NCI-H526 treated with DMSO at 0.1 percent for 48 hours (cell line): Measurements from ENCODE around the gene RASA3.
"Not testable (repeated sequence)": the region's sequence is repeated elsewhere in the genome, so short reads cannot be mapped to it uniquely, and the experiment has no call there.

Experiments
- DNase-seq: peaks from one replicate; lab custom pipeline; 2025; lab: John Stamatoyannopoulos, UW

Gene RASA3

DNA sequence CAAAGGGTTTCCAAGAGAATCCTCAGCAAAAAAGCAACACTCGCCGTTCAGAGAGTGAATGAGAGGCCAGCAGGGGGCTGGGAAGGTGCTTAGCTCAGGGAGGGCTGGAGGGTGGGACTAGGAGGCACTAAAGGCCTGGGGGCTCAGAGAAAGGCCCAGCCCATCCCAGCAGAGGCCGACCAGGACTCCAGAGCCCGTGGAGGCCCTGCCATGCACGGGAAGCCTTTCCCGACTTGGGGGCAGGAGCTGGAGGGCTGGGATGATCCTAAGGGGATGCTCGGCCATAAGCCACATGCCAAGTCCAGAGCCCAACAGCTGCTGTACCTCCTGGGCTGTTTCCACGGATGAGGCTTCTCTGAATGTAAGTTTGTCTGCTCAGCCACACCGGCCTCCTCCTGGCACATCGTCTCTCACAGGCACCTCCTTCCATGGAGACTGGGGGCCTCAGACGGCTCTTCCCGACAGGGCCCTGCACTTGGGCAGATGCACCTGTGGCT is 19.5 kb downstream of the RASA3 start:
- no peak for DNase-seq

DNA sequence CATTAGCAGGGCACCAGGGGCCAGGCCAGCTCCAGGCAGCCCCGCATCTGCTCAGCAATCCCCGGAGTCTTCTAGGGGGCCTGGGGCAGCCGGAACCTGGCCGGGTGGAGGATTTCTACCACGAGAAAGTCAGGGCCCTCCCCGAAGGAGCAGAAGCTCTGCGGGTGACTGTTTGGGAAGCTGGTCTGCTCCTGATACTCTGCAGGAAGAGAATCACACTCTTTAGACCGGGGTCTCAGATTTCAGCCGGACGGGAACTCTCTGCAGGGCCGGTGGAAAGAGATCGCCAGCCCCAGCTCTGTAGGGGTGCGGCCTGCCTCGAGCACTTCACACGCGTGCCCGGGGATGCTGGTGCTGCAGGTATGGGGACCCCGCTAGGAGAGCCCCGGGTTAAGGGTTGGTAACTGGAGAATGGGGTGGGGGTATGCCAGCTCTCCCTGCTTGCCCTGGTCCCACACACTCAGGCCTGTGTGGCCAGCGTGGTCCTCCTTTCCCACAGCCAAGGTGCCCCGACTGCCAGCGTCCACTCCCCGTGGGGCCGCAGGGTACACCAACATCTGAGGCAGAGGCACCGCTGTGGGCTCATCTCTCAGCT is 20.1 kb downstream of the RASA3 start:
- DNase-seq: no peak

DNA sequence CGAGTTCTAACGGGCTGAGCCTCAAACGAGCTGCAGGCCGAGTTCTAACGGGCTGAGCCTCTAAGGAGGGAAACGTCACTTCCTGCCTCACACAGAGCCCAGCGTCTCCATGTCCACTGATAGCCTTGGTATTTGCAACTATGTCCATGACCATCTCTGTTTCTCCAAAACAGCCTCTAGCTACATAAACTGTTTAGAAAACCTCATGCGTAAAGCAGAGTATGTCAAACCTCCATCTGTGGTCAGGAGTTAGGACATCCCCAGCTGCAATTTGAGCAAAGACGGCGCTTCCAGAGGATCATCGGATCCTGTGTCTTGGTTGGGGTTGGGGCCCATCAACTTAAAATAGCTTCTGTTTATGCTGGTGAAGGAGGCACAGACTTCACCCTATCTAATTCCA is 20.8 kb downstream of the RASA3 start:
- DNase-seq: no peak

DNA sequence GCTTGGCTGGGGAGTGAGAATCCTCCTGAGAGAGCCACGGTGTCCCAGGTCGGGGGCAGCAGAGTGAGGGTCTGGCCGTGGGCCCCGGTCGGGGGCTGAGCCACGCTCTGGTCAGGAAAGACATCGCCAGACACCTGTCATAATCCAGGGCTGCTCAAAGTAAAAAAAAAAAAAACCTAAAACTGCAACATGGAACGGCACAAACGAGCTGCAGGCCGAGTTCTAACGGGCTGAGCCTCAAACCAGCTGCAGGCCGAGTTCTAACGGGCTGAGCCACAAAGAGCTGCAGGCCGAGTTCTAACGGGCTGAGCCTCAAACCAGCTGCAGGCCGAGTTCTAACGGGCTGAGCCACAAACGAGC is 21.6 kb downstream of the RASA3 start:
- DNase-seq: not testable (repeated sequence)

DNA sequence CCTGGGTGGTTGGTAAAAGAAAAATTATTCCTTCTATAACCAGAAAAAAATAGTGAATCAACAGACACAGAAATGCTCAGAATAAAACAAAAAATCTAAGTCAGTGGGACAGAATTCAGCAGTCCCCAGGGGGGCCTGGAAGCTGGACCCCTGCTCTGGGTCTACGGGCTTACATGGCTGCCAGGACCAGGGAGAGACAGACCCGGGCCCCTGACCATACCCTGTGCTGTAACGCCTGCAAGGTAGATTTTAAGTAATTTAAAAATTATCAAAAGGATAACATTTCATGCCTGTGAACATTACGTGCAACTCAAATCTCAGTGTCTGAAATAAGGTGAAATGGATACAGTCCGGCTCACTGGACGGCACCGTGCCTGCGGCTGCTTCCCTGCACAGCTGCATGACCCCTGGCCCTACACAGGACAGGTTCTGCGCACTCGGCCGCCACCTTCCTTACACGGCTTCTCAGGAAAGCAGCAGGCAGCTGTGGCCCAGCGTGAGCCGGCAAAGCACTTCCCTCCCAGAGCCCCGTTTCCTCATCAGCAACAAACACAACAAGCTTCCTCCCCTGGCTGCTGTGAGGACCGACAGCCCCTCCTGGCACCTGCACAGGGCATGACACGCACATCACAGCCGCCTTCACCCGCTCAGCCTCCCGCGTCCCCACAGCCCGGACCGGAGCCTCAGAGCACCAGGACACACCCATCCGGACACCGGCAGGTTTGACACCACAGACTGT is 22.2 kb downstream of the RASA3 start:
- peak; percentile 38 for DNase-seq

DNA sequence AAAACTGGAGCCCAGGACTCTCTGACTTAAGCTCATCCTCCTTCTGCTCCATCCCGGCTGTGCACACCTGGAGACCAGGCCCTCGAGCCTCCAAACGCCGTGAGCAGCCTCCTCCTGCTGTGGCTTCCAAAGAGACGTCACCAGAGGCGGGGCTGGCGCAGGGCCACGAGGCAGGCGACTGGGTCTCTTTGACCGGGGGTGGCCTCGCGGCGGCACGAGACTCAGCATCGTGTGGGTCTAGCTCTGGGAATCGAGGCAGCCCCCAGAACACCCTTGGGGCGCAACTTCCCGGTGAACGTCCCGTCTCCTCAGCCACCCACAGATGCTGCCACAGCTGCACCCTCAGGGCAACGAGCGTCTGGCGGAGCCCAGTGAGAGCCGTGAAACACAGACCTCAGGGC is 22.8 kb downstream of the RASA3 start:
- DNase-seq: no peak

DNA sequence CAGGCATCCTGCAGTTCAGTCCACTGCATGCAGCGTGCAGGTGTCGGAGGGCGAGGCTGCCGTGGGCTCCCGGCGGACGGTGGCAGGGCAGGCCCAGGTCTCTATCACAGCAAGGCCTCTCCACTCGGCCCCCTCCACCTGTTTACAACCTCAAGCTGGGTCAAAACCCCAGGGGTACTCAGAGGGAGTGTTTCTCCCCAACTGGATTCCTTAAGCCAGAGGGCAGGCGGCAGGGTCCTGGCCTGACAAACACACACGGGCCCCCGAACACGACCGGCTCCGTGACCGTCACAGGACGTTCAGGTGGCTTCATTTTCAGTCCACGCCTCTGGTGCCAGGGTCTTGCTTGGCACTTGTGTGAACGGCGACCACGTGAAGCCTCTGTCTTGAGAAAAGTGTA is 23.5 kb downstream of the RASA3 start:
- no peak for DNase-seq

DNA sequence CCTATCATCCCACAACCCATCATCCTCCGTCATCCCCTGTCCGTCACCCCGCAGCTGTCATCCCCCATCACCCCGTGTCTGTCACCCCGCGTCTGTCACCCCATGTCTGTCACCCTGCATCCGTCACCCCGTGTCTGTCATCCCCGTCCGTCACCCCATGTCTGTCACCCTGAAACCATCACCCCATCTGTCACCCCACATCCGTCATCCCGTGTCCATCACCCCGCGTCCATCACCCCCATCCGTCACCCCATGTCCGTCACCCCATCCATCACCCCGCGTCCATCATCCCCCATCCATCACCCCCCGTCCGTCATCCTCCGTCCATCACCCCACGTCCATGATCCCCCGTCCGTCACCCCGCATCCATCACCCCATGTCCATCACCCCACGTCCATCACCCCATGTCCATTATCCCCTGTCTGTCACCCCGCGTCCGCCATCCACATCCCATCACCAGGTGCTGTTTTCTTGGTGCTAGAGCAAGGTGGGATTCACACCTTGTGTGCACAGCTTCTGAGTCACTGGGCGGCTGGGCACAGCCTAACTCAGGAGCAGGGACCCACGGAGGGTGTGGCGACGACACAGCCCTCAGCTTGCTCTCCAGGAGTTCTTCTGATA is 24.2 kb downstream of the RASA3 start:
- DNase-seq: no peak

DNA sequence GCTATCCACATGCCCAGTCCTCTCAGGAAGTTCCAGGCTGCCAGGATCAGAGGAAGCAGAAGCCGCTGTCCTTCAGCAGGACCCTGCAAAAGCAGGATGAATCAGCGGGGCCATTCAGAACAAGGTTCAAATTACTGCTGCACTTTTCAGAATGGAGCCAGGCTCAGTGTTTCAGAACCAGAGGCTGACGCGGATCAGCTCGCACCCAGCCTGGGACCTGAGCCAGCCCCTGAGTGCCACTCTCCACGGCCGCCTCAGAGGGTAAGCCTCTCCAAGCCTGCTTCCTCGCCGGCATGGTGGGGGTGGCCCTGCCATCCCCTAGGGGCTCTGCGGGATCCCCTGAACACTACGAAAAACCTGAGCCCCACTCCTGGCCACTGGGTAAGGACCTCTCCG is 24.7 kb downstream of the RASA3 start:
- no peak for DNase-seq

DNA sequence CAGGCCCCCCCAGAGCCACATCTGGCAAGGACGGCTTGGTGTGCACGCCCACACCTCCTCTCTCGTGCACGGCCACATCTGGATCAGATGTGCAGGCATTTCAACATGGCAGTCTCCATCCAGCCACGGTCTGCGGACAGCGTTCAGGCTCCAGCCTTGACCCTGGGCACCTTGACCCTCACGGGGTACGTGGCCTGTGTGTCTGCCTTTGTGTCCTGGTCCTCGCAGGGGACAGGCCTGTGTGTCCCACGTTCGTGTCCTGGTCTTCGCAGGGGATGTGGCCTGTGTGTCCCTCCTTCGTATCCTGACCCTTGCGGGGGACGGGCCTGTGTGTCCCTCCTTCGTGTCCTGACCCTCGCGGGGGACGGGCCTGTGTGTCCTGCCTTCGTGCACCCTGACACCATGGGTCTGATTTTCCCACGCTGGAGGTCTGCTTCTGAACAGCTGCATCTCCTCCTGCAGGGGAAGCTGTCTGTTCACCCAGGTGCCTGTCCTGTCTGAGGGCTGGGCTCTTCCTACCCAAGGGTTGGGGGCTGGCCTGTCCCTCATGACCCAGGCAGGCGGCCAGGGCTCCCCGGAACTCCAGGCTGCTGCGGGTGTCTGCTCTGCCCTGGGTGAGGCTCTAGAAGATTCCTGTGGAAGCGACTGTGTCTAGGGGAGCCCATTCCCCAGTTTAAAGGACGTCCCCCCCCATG is 25.3 kb downstream of the RASA3 start:
- DNase-seq: no peak

DNA sequence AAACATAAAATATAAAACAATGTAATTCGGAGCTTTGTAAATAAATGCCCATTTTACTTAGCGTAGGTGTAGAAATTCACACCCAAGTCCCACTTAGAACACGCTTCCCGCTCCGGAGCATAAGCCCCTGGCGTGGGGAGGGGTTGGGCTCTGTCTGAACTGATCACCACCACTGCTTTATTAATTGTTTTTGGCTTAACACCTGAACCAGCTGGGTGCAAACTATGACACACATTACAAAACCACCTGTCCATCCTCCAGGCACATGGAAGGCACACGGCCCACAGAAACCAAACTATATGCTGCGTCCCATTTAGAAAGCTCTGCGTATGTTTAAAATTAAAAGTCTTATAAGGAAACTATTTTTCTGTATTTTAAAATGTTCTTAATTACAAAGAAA is 25.9 kb downstream of the RASA3 start:
- DNase-seq: no peak

DNA sequence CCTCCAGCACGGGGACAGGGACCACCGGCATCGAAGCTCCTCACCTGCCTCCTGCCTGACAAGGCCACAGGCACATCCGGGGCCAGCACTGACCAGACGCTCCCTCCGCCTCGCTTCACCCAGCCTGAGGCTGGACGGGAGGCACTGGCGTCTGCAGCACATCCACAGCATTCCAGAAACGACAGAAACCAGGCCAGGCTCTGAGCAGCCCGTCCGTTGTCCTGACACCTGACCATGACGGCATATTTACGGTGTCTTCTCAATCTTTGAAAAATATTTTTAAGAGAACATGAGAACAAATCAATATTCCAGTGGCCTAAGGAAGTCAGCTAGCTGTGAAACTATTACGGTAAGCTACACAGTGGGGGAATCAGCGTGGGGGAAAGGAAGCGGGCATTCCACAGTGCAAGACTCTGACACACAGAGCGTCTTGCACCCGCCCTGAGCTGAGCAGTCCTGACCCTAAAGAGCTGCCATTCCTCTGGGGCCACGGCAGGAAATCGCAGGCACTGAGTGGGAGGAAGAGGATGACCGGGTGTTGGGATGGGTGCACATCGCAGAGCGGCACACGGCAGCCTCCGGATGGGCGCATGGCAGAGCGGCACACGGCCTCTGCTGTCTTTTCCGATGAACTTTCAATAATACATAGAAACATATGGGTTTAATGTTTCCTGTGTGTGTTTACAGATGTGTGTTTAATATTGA is 26.8 kb downstream of the RASA3 start:
- DNase-seq: no peak

DNA sequence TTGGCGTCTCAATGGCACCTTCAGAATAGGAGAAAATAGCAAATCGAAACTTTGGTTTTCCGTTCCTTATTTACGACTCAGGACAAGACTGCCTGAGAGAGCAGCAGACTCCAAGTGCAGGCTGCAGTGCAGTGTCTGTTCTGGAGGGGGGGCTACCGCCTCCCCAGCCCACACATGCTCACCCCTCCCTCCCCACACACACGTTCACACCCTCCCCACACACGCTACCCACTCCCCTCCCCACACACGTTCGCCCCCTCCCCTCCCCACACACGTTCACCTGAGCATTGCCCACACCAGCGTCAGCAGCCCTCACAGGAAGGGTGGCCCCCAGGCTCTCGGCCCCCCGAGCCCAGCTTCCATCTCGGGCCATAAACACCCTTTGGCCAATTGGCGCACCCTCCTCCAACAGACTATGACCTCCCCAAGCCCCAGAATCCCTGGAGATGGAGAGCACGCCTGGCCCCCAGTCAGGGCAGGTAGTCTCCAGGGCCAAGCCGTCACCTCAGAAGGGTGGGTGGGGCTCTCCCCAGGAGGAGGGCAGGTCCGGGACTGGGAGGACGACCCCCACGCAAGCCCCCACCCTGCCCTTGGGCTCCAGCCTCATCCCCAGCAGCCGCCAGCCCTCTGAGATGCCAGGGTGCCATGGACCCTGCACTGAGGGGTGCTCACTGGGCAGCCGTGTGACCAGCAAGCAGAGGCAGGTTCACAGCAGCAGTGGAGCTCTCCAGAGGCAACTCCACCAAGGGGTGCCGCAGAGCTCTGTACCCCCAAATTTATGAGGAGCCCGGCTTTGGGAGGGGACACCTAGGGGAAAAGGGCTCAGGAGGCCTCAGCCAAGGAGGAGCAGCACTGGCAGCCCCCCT is 27.5 kb downstream of the RASA3 start:
- no peak for DNase-seq

DNA sequence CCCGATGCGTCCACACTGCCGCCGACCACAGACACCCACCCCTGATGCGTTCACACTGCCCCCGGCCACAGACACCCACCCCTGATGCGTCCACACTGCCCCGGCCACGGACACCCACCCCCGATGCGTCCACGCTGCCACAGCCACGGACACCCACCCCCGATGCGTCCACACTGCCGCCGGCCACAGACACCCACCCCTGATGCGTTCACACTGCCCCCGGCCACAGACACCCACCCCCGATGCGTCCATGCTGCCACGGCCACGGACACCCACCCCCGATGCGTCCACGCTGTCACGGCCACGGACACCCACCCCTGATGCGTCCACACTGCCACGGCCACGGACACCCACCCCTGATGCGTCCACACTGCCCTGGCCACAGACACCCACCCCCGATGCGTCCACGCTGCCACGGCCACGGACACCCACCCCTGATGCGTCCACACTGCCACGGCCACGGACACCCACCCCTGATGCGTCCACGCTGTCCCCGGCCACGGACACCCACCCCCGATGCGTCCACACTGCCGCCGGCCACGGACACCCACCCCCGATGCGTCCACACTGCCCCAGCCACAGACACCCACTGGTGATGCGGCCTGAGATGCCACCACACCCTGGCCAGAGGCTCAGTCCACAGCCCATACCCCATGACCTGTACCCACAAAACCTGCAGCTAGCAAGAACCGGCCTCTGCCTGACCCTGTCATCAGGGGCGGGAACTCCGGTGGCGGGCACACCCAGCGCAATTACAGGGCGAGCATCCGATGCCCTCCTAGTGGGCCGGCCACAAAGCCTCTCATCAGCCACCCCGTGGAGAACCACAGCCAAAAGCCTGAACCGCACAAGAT is 28.4 kb downstream of the RASA3 start:
- no peak for DNase-seq

DNA sequence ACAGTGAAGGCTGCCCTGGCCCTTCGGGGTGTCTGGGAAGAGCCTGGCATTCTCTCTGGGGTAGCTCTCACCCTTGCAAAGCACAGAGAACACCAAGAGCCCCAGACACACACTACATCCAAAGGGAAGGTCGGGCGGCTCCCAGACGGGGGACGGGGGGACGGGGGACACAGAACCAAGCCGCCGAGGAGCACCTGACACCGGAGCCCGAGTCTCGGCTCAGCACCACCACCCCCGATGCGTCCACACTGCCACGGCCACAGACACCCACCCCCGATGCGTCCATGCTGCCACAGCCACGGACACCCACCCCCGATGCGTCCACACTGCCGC is 29.2 kb downstream of the RASA3 start:
- DNase-seq: not testable (repeated sequence)

DNA sequence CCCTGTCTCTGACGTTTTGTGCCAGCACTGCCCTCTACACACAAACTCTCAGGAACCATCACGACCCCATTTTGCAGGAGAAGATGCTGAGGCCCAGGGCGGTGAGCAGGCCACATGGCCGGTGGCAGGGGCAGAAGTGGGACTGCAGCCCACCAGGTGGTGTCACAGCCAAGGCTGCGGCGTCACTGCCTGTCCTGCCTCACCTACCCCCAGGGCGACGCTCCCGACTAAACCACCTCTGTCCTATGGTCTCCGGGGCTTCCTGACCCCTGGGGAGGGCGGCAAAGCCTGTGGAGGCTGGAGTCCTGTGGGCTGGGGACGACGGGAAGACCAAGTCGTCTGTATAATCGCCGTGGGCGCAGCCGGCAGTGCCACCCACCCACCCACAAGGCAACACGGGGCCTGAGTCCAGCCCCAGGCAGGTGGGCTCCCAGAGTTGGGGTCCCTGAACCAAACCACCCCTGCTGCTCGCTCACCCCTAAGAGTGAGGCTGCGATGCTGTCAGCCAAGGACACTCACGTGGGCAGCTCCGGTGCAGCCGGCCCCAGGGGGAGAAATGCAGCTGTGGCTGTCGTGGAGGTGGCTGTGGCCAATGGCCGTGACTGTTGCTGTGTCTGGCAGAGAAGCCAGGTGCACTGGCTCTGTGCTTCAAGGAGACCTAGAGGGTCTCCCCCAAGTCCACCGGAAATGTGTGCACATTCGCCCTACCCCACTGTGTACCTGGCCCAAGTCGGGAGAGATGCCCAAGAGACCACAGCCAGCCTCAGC is 29.7 kb downstream of the RASA3 start:
- no peak for DNase-seq

DNA sequence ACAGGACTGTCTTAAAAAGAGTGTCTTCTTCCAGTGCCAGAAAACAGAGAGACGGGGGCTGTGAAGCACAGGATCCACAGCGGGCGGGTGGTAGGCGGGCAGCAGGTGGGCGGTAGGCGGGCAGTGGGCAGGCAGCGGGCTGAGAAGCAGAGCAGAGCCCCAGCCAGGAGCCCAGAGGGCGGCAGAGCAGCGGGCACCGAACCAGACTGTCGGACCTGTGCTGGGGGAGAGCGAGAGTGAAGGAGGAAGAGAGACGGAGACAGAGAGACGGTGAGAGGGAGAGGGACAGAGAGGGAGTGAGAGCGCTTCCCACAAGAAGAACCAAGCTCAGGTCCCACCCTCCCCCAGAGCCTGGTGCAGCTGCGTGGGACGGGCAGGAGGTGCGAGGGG is 30.3 kb downstream of the RASA3 start:
- DNase-seq: no peak

DNA sequence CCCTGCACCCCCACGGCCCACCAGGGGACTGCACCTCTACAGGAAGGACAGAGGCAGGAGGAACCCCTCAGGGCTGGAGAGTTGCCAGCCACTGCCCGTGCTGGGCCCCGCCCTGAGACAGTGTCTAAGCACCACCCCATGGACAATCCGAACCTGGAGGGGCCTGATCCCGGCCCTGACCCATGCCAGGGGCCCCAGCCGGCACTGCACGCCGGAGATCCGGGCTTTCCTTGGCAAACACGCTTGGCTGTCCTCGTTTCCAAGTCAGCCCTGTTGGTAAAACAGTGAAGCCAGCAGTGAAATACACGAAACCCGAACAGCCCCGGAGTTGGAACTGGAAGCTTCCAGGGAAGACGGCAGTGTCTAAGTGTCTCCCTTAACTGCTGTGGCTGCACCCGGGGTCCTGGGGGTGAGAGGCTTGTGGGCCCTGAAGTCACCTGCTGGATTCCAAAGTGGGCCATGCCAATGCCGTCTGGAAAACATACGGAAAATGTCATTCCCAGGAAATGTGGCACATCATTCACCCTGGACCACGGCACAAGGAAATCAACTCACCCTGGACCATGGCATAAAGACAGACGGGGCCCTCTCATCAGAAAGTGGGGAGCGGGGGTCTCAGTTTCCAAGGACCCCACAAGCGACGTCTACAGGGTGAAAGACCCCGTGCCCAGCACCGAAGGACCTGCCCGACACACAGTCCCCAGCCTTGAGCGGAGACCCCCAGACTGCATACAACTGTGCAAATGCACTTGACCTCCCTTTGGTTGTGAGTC is 30.9 kb downstream of the RASA3 start:
- DNase-seq: no peak
